Stomach smooth muscle (tissue), 2 donors: Measurements from ENCODE around the gene CCDC136.

Source experiments
- H3K27ac ChIP-seq: one replicate; pipeline ENCODE4 v1.7.0; 2013; ENCODE audit warnings: mild to moderate bottlenecking, low read length, inconsistent platforms
- H3K27me3 ChIP-seq, 2 donors: one replicate each; pipeline ENCODE4 v1.7.0; 2013; ENCODE audit warnings: low read length in 2 of 2; ENCODE audit not compliant: insufficient read depth in 2 of 2, control insufficient read depth in 1 of 2
- H3K36me3 ChIP-seq, 2 donors: one replicate each; pipeline ENCODE4 v1.7.0; 2013; ENCODE audit warnings: low read length in 2 of 2; ENCODE audit not compliant: control insufficient read depth in 2 of 2, insufficient read depth in 2 of 2
- H3K4me1 ChIP-seq: one replicate; pipeline ENCODE4 v1.7.0; 2013; ENCODE audit warnings: low read length; ENCODE audit not compliant: control insufficient read depth, insufficient read depth
- H3K4me3 ChIP-seq, 2 donors: one replicate each; pipeline ENCODE4 v1.7.0; 2013; ENCODE audit warnings: low read length in 2 of 2
- H3K9ac ChIP-seq, 2 donors: one replicate each; pipeline ENCODE4 v1.7.0; 2013; ENCODE audit warnings: low read length in 2 of 2, mild to moderate bottlenecking in 1 of 2
- H3K9me3 ChIP-seq, 2 donors: one replicate each; pipeline ENCODE4 v1.7.0; 2013; ENCODE audit warnings: low read length in 2 of 2; ENCODE audit not compliant: control insufficient read depth in 2 of 2
- donor health status: healthy.
- donor health status: Pancreatic carcinoma.

The CCDC136 gene

GRCh38 chr7:128865996-128866877 is 74.5 kb downstream of the CCDC136 start:
- peaks cover 10 to 11% of the 10 kb centered on the region in 2 donors for H3K36me3 ChIP-seq
- no peaks in the 10 kb centered on the region for H3K27me3 ChIP-seq
- H3K27ac ChIP-seq, result no peak overlapping the region
- peaks cover 42% of the 10 kb centered on the region for H3K4me1 ChIP-seq
- H3K4me3 ChIP-seq, result no peak overlapping the region
- no peaks in the 10 kb centered on the region for H3K9me3 ChIP-seq
- no peak overlapping the region for H3K9ac ChIP-seq

DNA sequence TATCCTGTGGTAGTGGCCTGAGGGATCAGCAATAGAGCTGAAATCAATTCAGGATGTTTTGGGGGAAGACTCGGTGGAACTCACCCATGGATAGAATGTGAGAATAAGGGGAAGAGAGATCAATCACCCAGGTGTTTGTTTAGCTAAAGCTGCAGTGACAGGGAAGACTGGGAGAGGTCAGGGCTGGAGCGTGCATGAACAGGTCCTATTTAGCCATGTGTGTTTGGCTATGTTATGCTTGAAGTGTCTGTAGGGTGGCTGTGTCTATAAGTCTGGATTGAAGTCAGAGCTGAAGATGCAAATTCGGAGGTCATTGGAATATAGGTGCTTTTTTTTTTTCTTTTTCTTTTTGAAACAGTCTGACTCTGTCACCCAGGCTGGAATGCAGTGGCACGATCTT is 75.5 kb downstream of the CCDC136 start:
- Histone ChIP-seq H3K4me1 (peaks cover 38% of the 10 kb centered on the region), H3K9me3 (no peaks in the 10 kb centered on the region), H3K36me3 (peaks cover 10 to 11% of the 10 kb centered on the region in 2 donors), H3K4me3 (no peak overlapping the region), H3K9ac (no peak overlapping the region), H3K27me3 (no peaks in the 10 kb centered on the region), H3K27ac (no peak overlapping the region)

DNA sequence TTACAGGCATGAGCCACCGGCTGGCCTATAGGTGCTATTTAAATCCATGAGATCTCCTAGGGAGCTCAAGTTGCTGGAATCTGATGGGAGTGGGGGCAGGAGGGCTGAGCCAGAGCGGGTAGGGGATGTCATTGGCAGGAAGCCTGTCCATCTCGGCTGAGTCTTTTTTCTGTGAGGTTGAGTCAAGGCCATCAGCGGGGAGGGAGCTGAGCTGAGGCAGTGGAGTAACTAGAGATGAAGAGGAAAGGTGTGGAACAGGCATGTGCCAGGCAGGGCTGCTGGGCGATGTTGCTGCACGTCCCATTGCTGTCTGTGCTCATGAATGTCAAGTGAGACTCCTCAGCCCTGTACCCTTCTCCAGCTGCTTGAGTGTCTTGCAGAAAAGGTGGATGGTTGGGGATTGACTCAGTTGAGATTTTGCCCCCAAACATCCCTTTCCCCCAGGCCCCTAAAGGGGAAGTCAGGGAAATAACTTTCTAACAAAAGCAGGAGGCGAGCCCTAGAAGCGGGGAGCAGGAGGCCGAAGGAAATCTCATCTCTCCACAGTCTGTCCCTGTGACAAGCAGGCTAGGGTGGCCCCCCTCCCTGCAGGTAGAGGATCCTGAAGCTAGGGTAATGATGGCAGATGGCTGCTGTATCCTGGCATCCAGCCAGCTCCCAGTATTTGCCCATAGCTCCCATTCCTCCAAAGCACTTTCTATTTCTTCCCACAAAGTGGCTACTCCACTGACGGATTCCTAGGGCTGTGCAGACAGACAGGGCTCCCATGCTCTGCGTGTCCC is 76.3 kb downstream of the CCDC136 start:
- Histone ChIP-seq H3K9me3 (no peaks in the 10 kb centered on the region), H3K36me3 (peaks cover 10 to 11% of the 10 kb centered on the region in 2 donors), H3K4me3 (peak overlapping the region in 1 of 2 donors; percentile 78), H3K27ac (no peak overlapping the region), H3K9ac (no peak overlapping the region), H3K27me3 (no peaks in the 10 kb centered on the region), H3K4me1 (peaks cover 35% of the 10 kb centered on the region)

DNA sequence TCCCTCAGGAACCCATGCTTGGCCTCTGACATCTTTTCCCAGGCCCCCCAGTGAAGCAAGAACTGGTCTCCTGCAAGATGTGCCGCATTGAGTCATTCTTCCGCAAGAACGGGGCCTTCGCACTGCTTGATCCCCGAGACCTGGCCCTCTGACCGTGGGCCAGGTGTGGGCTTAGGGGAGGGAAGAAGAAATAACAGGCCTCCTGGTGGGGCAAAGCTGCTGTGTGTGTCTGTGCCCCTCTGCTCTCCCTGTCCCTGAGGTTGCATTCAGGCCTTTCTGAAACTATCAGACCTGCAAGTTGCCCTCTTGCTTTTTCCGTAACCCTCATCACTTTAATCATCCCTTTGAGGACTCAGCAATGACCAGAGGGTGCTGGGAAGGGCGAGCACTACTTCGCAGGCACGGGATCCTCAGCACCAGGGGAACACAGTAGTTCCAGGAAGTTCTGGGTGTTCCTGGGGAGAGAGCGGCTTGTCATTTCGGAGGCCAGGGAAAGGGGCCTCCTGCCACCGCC is 76.9 kb downstream of the CCDC136 start:
- Histone ChIP-seq H3K27ac (no peak overlapping the region), H3K9ac (peak overlapping the region; percentile 13 to 53), H3K27me3 (no peaks in the 10 kb centered on the region), H3K9me3 (no peaks in the 10 kb centered on the region), H3K36me3 (peaks cover 10 to 11% of the 10 kb centered on the region in 2 donors), H3K4me3 (peak overlapping the region; percentile 57 to 78), H3K4me1 (peaks cover 31% of the 10 kb centered on the region)

DNA sequence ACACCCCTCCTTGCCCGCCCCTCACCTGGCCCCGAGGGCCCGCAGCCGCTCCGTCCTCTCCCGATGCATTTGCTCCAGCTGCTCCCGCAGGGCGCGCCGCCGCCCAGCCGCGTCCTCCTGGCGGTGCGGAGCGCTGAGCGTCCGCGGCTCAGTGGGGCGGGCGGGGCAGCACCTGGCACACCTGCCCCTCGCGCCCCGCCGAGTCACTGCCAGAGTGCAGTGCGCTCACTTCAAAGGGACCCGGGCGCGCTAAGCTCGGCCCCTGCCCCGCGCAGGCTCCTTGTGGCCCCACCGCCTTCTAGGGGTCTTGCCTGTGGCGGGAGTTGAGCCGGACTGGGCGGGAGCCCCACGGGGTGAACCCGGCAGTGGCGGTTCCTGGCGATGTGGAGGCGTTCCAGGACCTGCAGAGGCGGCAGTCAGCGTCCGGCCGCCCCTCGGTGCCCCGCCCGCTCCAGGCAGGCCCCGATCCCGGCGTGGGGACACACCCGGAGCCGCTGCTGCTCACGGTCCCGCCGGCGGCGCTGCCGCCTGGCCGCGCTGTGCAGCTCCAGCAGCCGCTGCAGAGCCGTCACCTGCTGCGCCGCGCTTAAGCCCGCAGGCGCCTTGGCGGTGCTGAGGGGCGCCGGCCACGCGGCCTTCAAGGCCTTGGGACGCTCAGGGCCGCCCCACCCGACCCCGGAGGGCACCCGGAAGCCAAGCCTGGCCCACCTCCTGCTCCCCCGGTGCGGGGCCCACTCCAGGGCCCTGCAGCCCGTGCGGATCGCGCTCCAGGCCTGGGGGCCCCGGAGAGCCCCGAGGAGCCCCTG is 77.6 kb downstream of the CCDC136 start:
- peak overlapping the region; percentile 13 to 53 for H3K9ac ChIP-seq
- peaks cover 10 to 11% of the 10 kb centered on the region in 2 donors for H3K36me3 ChIP-seq
- H3K27ac ChIP-seq, result no peak overlapping the region
- H3K4me1 ChIP-seq, result peaks cover 28% of the 10 kb centered on the region
- peak overlapping the region; percentile 57 to 78 for H3K4me3 ChIP-seq
- no peaks in the 10 kb centered on the region for H3K9me3 ChIP-seq
- H3K27me3 ChIP-seq, result no peaks in the 10 kb centered on the region

DNA sequence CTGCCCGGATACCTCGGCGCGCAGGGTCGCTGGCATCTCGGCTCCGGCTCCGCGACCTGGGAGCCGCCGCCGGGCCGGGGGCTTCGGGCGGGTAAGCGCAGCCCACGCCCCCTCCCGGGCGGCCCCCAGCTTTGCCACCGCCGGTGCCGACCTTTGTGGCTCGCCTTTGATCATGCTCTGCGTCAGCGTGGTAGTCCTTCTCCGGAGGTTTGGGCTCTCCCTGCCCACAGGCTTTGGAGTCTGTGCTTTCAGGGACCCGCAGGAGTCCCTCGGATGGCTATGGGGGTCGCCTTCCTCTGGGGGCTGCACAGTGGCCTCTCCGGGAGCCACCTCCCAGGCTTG is 78.1 kb downstream of the CCDC136 start:
- H3K9ac ChIP-seq, result peak overlapping the region; percentile 29 to 53
- H3K9me3 ChIP-seq, result no peaks in the 10 kb centered on the region
- peak overlapping the region; percentile 57 to 78 for H3K4me3 ChIP-seq
- H3K27me3 ChIP-seq, result no peaks in the 10 kb centered on the region
- peaks cover 27% of the 10 kb centered on the region for H3K4me1 ChIP-seq
- H3K27ac ChIP-seq, result no peak overlapping the region
- H3K36me3 ChIP-seq, result peaks cover 9% of the 10 kb centered on the region in 2 donors

DNA sequence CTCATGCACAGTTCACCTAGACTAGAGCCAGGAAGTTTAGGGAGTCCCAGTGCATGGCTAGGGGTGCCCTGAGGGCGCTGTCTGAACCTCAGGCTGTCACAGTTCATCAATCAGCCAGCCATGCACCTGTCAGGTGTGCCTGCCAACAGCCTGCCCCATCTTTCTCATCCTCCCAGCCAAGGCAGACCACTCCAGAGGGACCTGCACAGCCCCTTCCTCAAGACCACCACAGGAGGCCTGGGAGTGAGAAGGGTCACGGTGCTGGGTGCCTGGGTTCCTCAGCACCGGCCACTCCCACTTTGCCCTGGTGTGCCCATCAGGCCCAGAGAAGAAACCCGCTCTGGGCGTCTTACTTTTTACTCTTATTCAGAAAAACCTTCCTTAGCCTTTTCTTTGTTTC is 79.3 kb downstream of the CCDC136 start:
- Histone ChIP-seq H3K9ac (no peak overlapping the region), H3K27me3 (no peaks in the 10 kb centered on the region), H3K4me3 (no peak overlapping the region), H3K27ac (no peak overlapping the region), H3K9me3 (no peaks in the 10 kb centered on the region), H3K36me3 (peaks cover 0 to under 1% of the 10 kb centered on the region in 2 donors), H3K4me1 (peaks cover 26% of the 10 kb centered on the region)
